Left ventricle myocardium inferior (tissue), 1 donor: Measurements from ENCODE around the gene APAF1. TPM values are rescaled to one million over a fixed set of nuclear protein-coding genes. Genes with fewer than 3 reads are reported as not detected.
"Not testable (repeated sequence)": the region's sequence is repeated elsewhere in the genome, so short reads cannot be mapped to it uniquely, and the experiment has no call there.

Experiments
- DNase-seq: peaks from one replicate; pipeline ENCODE4 v3.0.0-alpha.2; 2020
- H3K27ac ChIP-seq: fragments of 200-600 bp; replicated peaks from 2 replicates; pipeline ENCODE4 v1.8.0; 2021
- H3K27me3 ChIP-seq: fragments of 200-600 bp; 2 replicates; pipeline ENCODE4 v1.8.0; 2021; ENCODE audit warnings: low read depth
- H3K36me3 ChIP-seq: fragments of 200-600 bp; 2 replicates; pipeline ENCODE4 v1.8.0; 2021
- H3K4me1 ChIP-seq: fragments of 200-600 bp; 2 replicates; pipeline ENCODE4 v1.8.0; 2021
- H3K4me3 ChIP-seq: fragments of 200-600 bp; 2 replicates; pipeline ENCODE4 v1.8.0; 2021; ENCODE audit warnings: mild to moderate bottlenecking, moderate library complexity
- H3K9me3 ChIP-seq: fragments of 200-600 bp; replicated peaks from 2 replicates; pipeline ENCODE4 v1.8.0; 2021
- CTCF ChIP-seq: fragments of 200-600 bp; IDR thresholded peaks from 2 replicates; pipeline ENCODE4 v1.8.0; 2021; ENCODE audit warnings: antibody characterized with exemption, mild to moderate bottlenecking, borderline replicate concordance
- intact Hi-C: fragments of 100-400 bp; cut with micrococcal nuclease; formaldehyde crosslinking; loops from one replicate; pipeline ENCODE4 v1.11.0; 2022
- total RNA-seq: library from RNA; stranded (reverse); fragmentation: NEBNext Ultra II Directional; extraction: Animal tissue kit (Norgen Biotek cat#: 25700); gene quantifications from one replicate; pipeline ENCODE4 v1.2.1, GENCODE V29; 2021
- donor health status: DM: no; HTN: yes; CAD: no; lungs with severe emphysema.

APAF1 gene
- total RNA-seq, 1 donor from 2014 or later, result 5.0 TPM

DNA sequence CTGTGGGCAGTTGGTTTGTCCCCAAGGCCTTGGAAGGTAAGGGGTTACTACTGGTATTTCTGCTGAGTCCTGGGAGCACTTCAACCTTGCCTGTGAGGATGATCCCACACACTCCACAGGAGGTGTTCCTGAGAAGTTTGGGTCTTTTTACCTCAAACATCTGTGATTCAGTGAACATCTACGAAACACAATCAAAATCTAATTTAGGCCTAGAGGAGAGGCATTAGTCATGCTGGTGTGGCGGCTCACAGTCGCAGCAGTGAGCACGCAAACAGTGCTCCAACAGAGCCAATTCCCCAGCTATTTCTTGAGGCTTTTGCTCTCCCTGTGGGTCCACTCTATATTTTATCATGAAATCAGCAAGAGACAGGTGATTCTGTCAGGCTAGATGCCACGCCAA, 107.6 kb downstream of the APAF1 start:
- no peak for TF ChIP-seq CTCF
- intact Hi-C loops, result no loop called here
- Histone ChIP-seq H3K27me3 (peaks cover 20% of the 10 kb centered on the region), H3K27ac (no peak overlapping the region), H3K36me3 (no peaks in the 10 kb centered on the region), H3K9me3 (no peaks in the 10 kb centered on the region), H3K4me1 (no peaks in the 10 kb centered on the region), H3K4me3 (no peak overlapping the region)
- no peak for DNase-seq

DNA sequence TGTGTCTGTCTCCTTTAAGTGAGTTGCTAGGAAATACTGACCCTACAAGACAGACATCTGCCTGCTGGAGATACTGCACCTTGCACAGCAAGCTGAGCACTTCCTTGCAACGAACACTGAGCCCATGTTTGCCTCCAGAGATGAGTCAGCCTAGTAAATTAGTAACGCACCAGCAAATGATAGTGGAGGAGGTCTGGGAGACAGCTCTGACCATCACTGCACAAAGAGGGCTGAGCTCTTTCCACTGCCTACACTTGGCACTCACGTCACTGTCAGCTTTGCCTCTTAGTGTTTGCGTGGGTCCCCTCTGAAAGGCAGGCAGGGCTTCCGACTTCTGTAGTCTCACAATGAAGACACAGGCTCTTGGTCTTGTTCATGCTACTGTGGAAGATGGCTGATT, 109.0 kb downstream of the APAF1 start:
- Histone ChIP-seq H3K4me1 (no peaks in the 10 kb centered on the region), H3K27ac (no peak overlapping the region), H3K36me3 (no peaks in the 10 kb centered on the region), H3K4me3 (no peak overlapping the region), H3K27me3 (peaks cover 20% of the 10 kb centered on the region), H3K9me3 (no peaks in the 10 kb centered on the region)
- DNase-seq, result no peak
- intact Hi-C loops, result no loop called here
- TF ChIP-seq CTCF, result no peak

GRCh38 chr12:98755855-98756254, 110.8 kb downstream of the APAF1 start:
- intact Hi-C loops, result not testable (repeated sequence)

DNA sequence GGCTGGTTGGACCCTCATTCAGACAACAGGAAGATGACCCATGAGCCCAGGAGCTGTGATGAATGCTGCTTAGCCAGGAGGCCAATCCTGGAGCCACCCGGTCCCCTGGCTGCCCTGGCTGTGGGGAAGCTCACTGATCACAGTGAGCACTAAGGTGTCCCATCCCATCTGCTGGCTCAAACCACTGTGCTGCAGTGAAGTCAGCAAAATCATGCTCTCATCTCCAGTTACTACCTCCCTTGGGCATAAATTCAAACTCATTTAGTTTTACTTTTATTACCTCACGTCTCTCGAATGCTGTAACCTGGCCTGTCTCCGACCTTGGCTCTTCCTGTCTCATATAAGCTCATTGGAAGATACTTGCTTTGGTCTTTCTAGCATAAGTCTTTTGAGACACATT, 112.4 kb downstream of the APAF1 start:
- no peaks in the 10 kb centered on the region for H3K36me3 ChIP-seq
- intact Hi-C loops, result no loop called here
- H3K27ac ChIP-seq, result no peak overlapping the region
- DNase-seq, result no peak
- H3K9me3 ChIP-seq, result no peaks in the 10 kb centered on the region
- no peak overlapping the region for H3K4me3 ChIP-seq
- H3K4me1 ChIP-seq, result no peaks in the 10 kb centered on the region
- TF ChIP-seq CTCF, result no peak
- H3K27me3 ChIP-seq, result peaks cover 28% of the 10 kb centered on the region

More at GRCh38 chr12:98755855-98756254, 110.8 kb downstream of the APAF1 start:
- not testable (repeated sequence) for H3K4me3 ChIP-seq, H3K4me1 ChIP-seq, H3K27ac ChIP-seq, DNase-seq, H3K36me3 ChIP-seq, H3K9me3 ChIP-seq
- peaks cover 24% of the 10 kb centered on the region for H3K27me3 ChIP-seq

DNA sequence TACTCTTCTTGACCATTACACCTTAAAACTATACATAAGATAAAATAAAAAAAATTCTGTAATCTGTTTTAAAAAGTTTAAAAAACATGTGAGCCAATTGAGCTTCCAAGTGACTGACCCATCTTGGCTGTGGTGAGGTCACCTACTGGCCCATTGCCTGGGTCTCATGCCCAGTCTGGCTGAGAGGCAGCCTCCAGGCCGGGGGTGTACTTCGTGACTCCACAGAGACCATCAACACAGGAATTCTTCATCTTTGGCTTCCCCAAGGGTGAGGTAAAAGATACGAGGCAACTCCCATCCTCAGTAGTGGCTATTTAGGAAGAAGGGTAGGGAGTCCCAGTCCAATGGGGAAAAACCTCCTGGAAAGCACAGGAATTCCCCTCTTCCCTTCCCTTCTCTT, 113.2 kb downstream of the APAF1 start:
- Histone ChIP-seq H3K36me3 (no peaks in the 10 kb centered on the region), H3K27ac (no peak overlapping the region), H3K4me1 (no peaks in the 10 kb centered on the region), H3K9me3 (no peaks in the 10 kb centered on the region), H3K27me3 (peaks cover 25% of the 10 kb centered on the region), H3K4me3 (no peak overlapping the region)
- TF ChIP-seq CTCF, result no peak
- DNase-seq, result peak; percentile 25
- intact Hi-C loops, result no loop called here

GRCh38 chr12:98763656-98764055, 118.6 kb downstream of the APAF1 start:
- intact Hi-C loops, result no loop called here
- no peak overlapping the region for H3K4me3 ChIP-seq
- peaks cover 23% of the 10 kb centered on the region for H3K27me3 ChIP-seq
- TF ChIP-seq CTCF, result no peak
- no peak overlapping the region for H3K27ac ChIP-seq
- no peaks in the 10 kb centered on the region for H3K36me3 ChIP-seq
- H3K9me3 ChIP-seq, result no peaks in the 10 kb centered on the region
- no peak for DNase-seq
- H3K4me1 ChIP-seq, result no peaks in the 10 kb centered on the region
